Glomerular endothelial cell (primary cell): ENCODE data around the gene MIPEP. TPM values are rescaled to one million over a fixed set of nuclear protein-coding genes. Genes with fewer than 3 reads are reported as not detected.

ENCODE experiments used
- DNase-seq: peaks from one replicate; pipeline ENCODE4 v3.0.0-alpha.2; 2011; ENCODE audit warnings: low read depth, low spot score; ENCODE audit errors: extremely low read depth
- total RNA-seq: library from RNA; depleted of rRNA; stranded (reverse); fragments of >200 nt; gene quantifications from 2 replicates; pipeline ENCODE4 v1.2.3, GENCODE V29; 2015

Gene MIPEP
- total RNA-seq, 1 donor from 2014 or later: 15.9 TPM

GRCh38 chr13:23688336-23688735 lies 200.9 kb downstream of the MIPEP start:
- DNase-seq: no peak

GRCh38 chr13:23687614-23688013 lies 201.6 kb downstream of the MIPEP start:
- no peak for DNase-seq

- DNase-seq: no peak
These were observed 202.3 kb downstream of the MIPEP start for GRCh38 chr13:23686948-23687347.

GRCh38 chr13:23685416-23685815 lies 203.8 kb downstream of the MIPEP start:
- no peak for DNase-seq

- DNase-seq: no peak
These were observed 204.6 kb downstream of the MIPEP start for GRCh38 chr13:23684647-23685046.

GRCh38 chr13:23683084-23683483 lies 206.1 kb downstream of the MIPEP start:
- no peak for DNase-seq

GRCh38 chr13:23680845-23681669 lies 208.1 kb downstream of the MIPEP start:
- DNase-seq: no peak

Other genes with a start within 250 kb of the MIPEP start
- gene C1QTNF9B, start 8.1 kb upstream of the MIPEP start, total RNA-seq: not detected in 2 replicates